ENCODE measurements around the gene KRTAP10-7.

KRTAP10-7 gene

GRCh38 chr21:44558695-44559094 lies 41.7 kb upstream of the KRTAP10-7 start, which contains the start of gene KRTAP10-3:
Gene KRTAP10-3, minus strand, starts transcription at chr21:44558795. Its CDS starts 80 bp downstream, at chr21:44558715.
- H3K4me1 ChIP-seq (ENCODE audit: low read depth, poor library complexity, severe bottlenecking), result no peaks in the 10 kb centered on the region
- H4K20me1 ChIP-seq (ENCODE audit: insufficient read depth), result no peaks in the 10 kb centered on the region
- peaks cover 55% of the 10 kb centered on the region for H3K27me3 ChIP-seq (ENCODE audit: insufficient read depth, low read depth)
- H3K36me3 ChIP-seq (ENCODE audit: insufficient read depth), result no peaks in the 10 kb centered on the region
- no peak within 1 kb of the TSS for H2AFZ ChIP-seq (ENCODE audit: low read depth)
- no peaks in the 10 kb centered on the region for H3K79me2 ChIP-seq (ENCODE audit: insufficient read depth, low read depth)
- H3K9ac ChIP-seq, result no peak within 1 kb of the TSS
- H3K4me3 ChIP-seq (IDR thresholded peaks at IDR 0.05; ENCODE audit: insufficient read depth, low read depth, low read length), result no peak within 1 kb of the TSS
- H3K27ac ChIP-seq, result no peak within 1 kb of the TSS
- H3K4me2 ChIP-seq, result no peak within 1 kb of the TSS
- no peak for TF ChIP-seq CTCF (conservative IDR thresholded peaks at IDR 0.05; ENCODE audit: low read depth, low read length)

- H3K79me2 ChIP-seq (ENCODE audit: insufficient read depth, low read depth), result no peaks in the 10 kb centered on the region
- H4K20me1 ChIP-seq (ENCODE audit: insufficient read depth), result no peaks in the 10 kb centered on the region
- H3K36me3 ChIP-seq (ENCODE audit: insufficient read depth), result no peaks in the 10 kb centered on the region
- no peak overlapping the region for H3K4me3 ChIP-seq (IDR thresholded peaks at IDR 0.05; ENCODE audit: insufficient read depth, low read depth, low read length)
- H3K27ac ChIP-seq, result no peak overlapping the region
- TF ChIP-seq CTCF (conservative IDR thresholded peaks at IDR 0.05; ENCODE audit: low read depth, low read length), result no peak
- peaks cover 32% of the 10 kb centered on the region; the same call in 1 of the 2 replicates for H3K27me3 ChIP-seq (ENCODE audit: insufficient read depth, low read depth)
- no peak overlapping the region for H2AFZ ChIP-seq (ENCODE audit: low read depth)
- no peaks in the 10 kb centered on the region for H3K4me1 ChIP-seq (ENCODE audit: low read depth, poor library complexity, severe bottlenecking)
- H3K9ac ChIP-seq, result no peak overlapping the region
- H3K4me2 ChIP-seq, result no peak overlapping the region
Measured at GRCh38 chr21:44564099-44564498, 36.3 kb upstream of the KRTAP10-7 start.

GRCh38 chr21:44564886-44565598 lies 35.4 kb upstream of the KRTAP10-7 start:
- no peak for TF ChIP-seq CTCF (conservative IDR thresholded peaks at IDR 0.05; ENCODE audit: low read depth, low read length)
- Histone ChIP-seq H3K4me2 (no peak overlapping the region), H3K79me2 (ENCODE audit: insufficient read depth, low read depth) (no peaks in the 10 kb centered on the region), H2AFZ (ENCODE audit: low read depth) (no peak overlapping the region), H3K36me3 (ENCODE audit: insufficient read depth) (no peaks in the 10 kb centered on the region), H3K4me3 (IDR thresholded peaks at IDR 0.05; ENCODE audit: insufficient read depth, low read depth, low read length) (no peak overlapping the region), H4K20me1 (ENCODE audit: insufficient read depth) (no peaks in the 10 kb centered on the region), H3K27me3 (ENCODE audit: insufficient read depth, low read depth) (peaks cover 34% of the 10 kb centered on the region; the same call in 1 of the 2 replicates), H3K4me1 (ENCODE audit: low read depth, poor library complexity, severe bottlenecking) (no peaks in the 10 kb centered on the region), H3K9ac (no peak overlapping the region), H3K27ac (no peak overlapping the region)

- Histone ChIP-seq H3K4me2 (no peak overlapping the region), H3K9ac (no peak overlapping the region), H3K4me1 (ENCODE audit: low read depth, poor library complexity, severe bottlenecking) (no peaks in the 10 kb centered on the region), H3K27me3 (ENCODE audit: insufficient read depth, low read depth) (peaks cover 37% of the 10 kb centered on the region), H3K79me2 (ENCODE audit: insufficient read depth, low read depth) (no peaks in the 10 kb centered on the region), H3K36me3 (ENCODE audit: insufficient read depth) (no peaks in the 10 kb centered on the region), H4K20me1 (ENCODE audit: insufficient read depth) (no peaks in the 10 kb centered on the region), H2AFZ (ENCODE audit: low read depth) (no peak overlapping the region), H3K4me3 (IDR thresholded peaks at IDR 0.05; ENCODE audit: insufficient read depth, low read depth, low read length) (no peak overlapping the region), H3K27ac (no peak overlapping the region)
- no peak for TF ChIP-seq CTCF (conservative IDR thresholded peaks at IDR 0.05; ENCODE audit: low read depth, low read length)
Measured at GRCh38 chr21:44566403-44566802, 34.0 kb upstream of the KRTAP10-7 start.
